HEK293T (cell line): ENCODE data around the gene FOXN1.
"Not testable (repeated sequence)": the region's sequence is repeated elsewhere in the genome, so short reads cannot be mapped to it uniquely, and the experiment has no call there.

Experiments used
- CTCF ChIA-PET: fragments of 350-600 bp; formaldehyde crosslinking; extraction: SDS; loops from one replicate; lab custom pipeline; 2021; ENCODE audit warnings: antibody characterized with exemption, inconsistent platforms; lab: Yijun Ruan, JAX
- POLR2A ChIA-PET: fragments of 350-600 bp; formaldehyde crosslinking; extraction: SDS; loops from one replicate; lab custom pipeline; 2020; ENCODE audit warnings: antibody characterized with exemption, inconsistent platforms; lab: Yijun Ruan, JAX
- DNase-seq: peaks from one replicate; pipeline ENCODE4 v3.0.0; 2012; ENCODE audit warnings: mixed read lengths; ENCODE audit errors: extremely low spot score
- ARNT ChIP-seq: fragments of 450-650 bp; IDR thresholded peaks from 2 replicates; pipeline ENCODE4 v1.6.1; 2017; ENCODE audit warnings: mild to moderate bottlenecking
- BHLHE40 ChIP-seq: fragments of 450-650 bp; IDR thresholded peaks from 2 replicates; pipeline ENCODE4 v1.6.1; 2016; ENCODE audit warnings: mild to moderate bottlenecking, moderate library complexity, borderline replicate concordance
- CTBP1 ChIP-seq: fragments of 450-650 bp; IDR thresholded peaks from 2 replicates; pipeline ENCODE4 v1.6.1; 2016; ENCODE audit warnings: borderline replicate concordance
- ELF4 ChIP-seq: fragments of 450-650 bp; IDR thresholded peaks from 2 replicates; pipeline ENCODE4 v1.6.1; 2017; ENCODE audit warnings: antibody characterized with exemption
- FOXA1 ChIP-seq: fragments of 450-650 bp; IDR thresholded peaks from 2 replicates; pipeline ENCODE4 v1.6.1; 2016; ENCODE audit warnings: mild to moderate bottlenecking
- FOXK2 ChIP-seq: fragments of 450-650 bp; IDR thresholded peaks from 2 replicates; pipeline ENCODE4 v1.6.1; 2016; ENCODE audit warnings: mild to moderate bottlenecking
- FOXM1 ChIP-seq: fragments of 450-650 bp; IDR thresholded peaks from 2 replicates; pipeline ENCODE4 v1.6.1; 2017; ENCODE audit warnings: mild to moderate bottlenecking, borderline replicate concordance
- HDGF ChIP-seq: fragments of 450-650 bp; IDR thresholded peaks from 2 replicates; pipeline ENCODE4 v1.6.1; 2017; ENCODE audit warnings: antibody characterized with exemption, borderline replicate concordance
- L3MBTL2 ChIP-seq: fragments of 450-650 bp; conservative IDR thresholded peaks from 2 replicates; pipeline ENCODE4 v1.6.1; 2016; ENCODE audit warnings: mild to moderate bottlenecking
- LEF1 ChIP-seq: fragments of 450-650 bp; IDR thresholded peaks from 2 replicates; pipeline ENCODE4 v1.6.1; 2017; ENCODE audit warnings: mild to moderate bottlenecking, borderline replicate concordance
- NFRKB ChIP-seq: fragments of 450-650 bp; IDR thresholded peaks from 2 replicates; pipeline ENCODE4 v1.6.1; 2016; ENCODE audit warnings: mild to moderate bottlenecking, moderate library complexity
- PKNOX1 ChIP-seq: fragments of 450-650 bp; IDR thresholded peaks from 2 replicates; pipeline ENCODE4 v1.6.1; 2016
- SP1 ChIP-seq: fragments of 450-650 bp; IDR thresholded peaks from 2 replicates; pipeline ENCODE4 v1.6.1; 2017
- SUZ12 ChIP-seq: fragments of 450-650 bp; IDR thresholded peaks from 2 replicates; pipeline ENCODE4 v1.6.1; 2016; ENCODE audit warnings: mild to moderate bottlenecking
- TARDBP ChIP-seq: fragments of 450-650 bp; IDR thresholded peaks from 2 replicates; pipeline ENCODE4 v1.6.1; 2016
- ZNF384 ChIP-seq: fragments of 450-650 bp; IDR thresholded peaks from 2 replicates; pipeline ENCODE4 v1.6.1; 2016

Gene FOXN1

GRCh38 chr17:28505986-28506665 lies at the start of gene FOXN1:
FOXN1 (plus strand) TSS chr17:28506348; CDS start chr17:28523970, 17,622 bp downstream.
- ChIA-PET POLR2A (interaction anchor here (1.5 kb wide), 1 partner anchor 65 kb away, joined by 4 read pairs; the partner anchor contains the start of gene PIGS), CTCF (interaction anchor here (0.6 kb wide), 1 partner anchor 98 kb away, joined by 3 read pairs; no protein-coding TSS in a partner anchor)
- TF ChIP-seq PKNOX1: no peak
- no peak for TF ChIP-seq HDGF
- TF ChIP-seq SUZ12: no peak
- TF ChIP-seq L3MBTL2: no peak
- no peak for TF ChIP-seq BHLHE40
- TF ChIP-seq ARNT: no peak
- TF ChIP-seq ELF4: no peak
- no peak for TF ChIP-seq TARDBP
- no peak for DNase-seq

GRCh38 chr17:28457890-28458289 lies 48.3 kb upstream of the FOXN1 start:
- POLR2A ChIA-PET: no interaction called here
- no peak for DNase-seq
- no peak for TF ChIP-seq HDGF
- no peak for TF ChIP-seq FOXK2
- no peak for TF ChIP-seq SUZ12
- TF ChIP-seq TARDBP: no peak
- no peak for TF ChIP-seq FOXM1
- no peak for TF ChIP-seq LEF1
- no peak for TF ChIP-seq NFRKB
- TF ChIP-seq ARNT: no peak
- no peak for TF ChIP-seq L3MBTL2
- TF ChIP-seq PKNOX1: no peak
- no peak for TF ChIP-seq SP1
- TF ChIP-seq CTBP1: no peak
- TF ChIP-seq ELF4: no peak
- TF ChIP-seq ZNF384: no peak
- no peak for TF ChIP-seq BHLHE40
- no peak for TF ChIP-seq FOXA1
- CTCF ChIA-PET: no interaction called here

- DNase-seq, POLR2A ChIA-PET, CTCF ChIA-PET: not testable (repeated sequence)
Measured at GRCh38 chr17:28458881-28459280, 47.3 kb upstream of the FOXN1 start.

GRCh38 chr17:28460901-28461300 lies 45.2 kb upstream of the FOXN1 start:
- ChIA-PET POLR2A (no interaction called here), CTCF (no interaction called here)
- DNase-seq: no peak
- TF ChIP-seq TARDBP (no peak), SP1 (no peak)

- TF ChIP-seq TARDBP: no peak
- TF ChIP-seq FOXM1: no peak
- no peak for TF ChIP-seq SUZ12
- TF ChIP-seq ZNF384: no peak
- TF ChIP-seq PKNOX1: no peak
- no peak for TF ChIP-seq FOXK2
- TF ChIP-seq LEF1: no peak
- no peak for TF ChIP-seq FOXA1
- TF ChIP-seq L3MBTL2: no peak
- TF ChIP-seq CTBP1: no peak
- TF ChIP-seq BHLHE40: no peak
- no peak for TF ChIP-seq NFRKB
- TF ChIP-seq ARNT: no peak
- TF ChIP-seq SP1: no peak
- TF ChIP-seq HDGF: no peak
- TF ChIP-seq ELF4: no peak
- CTCF ChIA-PET: no interaction called here
- POLR2A ChIA-PET: interaction anchor here (1.6 to 1.7 kb wide), 2 partner anchors 15 to 16 kb away, joined by 4 read pairs; no protein-coding TSS in a partner anchor
- DNase-seq: no peak
Measured at GRCh38 chr17:28466001-28466400, 40.1 kb upstream of the FOXN1 start.

- POLR2A ChIA-PET: interaction anchor here (1.6 to 1.7 kb wide), 2 partner anchors 14 to 17 kb away, joined by 4 read pairs; no protein-coding TSS in a partner anchor
- TF ChIP-seq ZNF384 (no peak), PKNOX1 (no peak)
- DNase-seq: no peak
- CTCF ChIA-PET: interaction anchor here (0.5 to 0.8 kb wide), 3 partner anchors 11 to 233 kb away, joined by 3 to 4 read pairs (median 3); no protein-coding TSS in a partner anchor
Measured at GRCh38 chr17:28466521-28467048, 39.6 kb upstream of the FOXN1 start.
